NB4 (cell line): ENCODE results near the gene DAAM2.

Source experiments
- CTCF ChIP-seq: IDR thresholded peaks from one replicate; pipeline ENCODE4 v1.5.1; 2012; ENCODE audit warnings: low read depth, low read length
- MAX ChIP-seq: IDR thresholded peaks from 2 replicates; pipeline ENCODE4 v1.6.1; 2011; ENCODE audit warnings: low read depth, low read length
- POLR2A ChIP-seq: IDR thresholded peaks from 2 replicates; pipeline ENCODE4 v1.6.1; 2011; ENCODE audit warnings: mild to moderate bottlenecking; ENCODE audit not compliant: insufficient read length; ENCODE audit errors: extremely low read depth

- TF ChIP-seq CTCF, result no peak
- TF ChIP-seq POLR2A, result no peak
- no peak for TF ChIP-seq MAX
Observed at GRCh38 chr6:39791850-39792539, at the start of gene DAAM2.
